Astrocyte (in vitro differentiated cells and primary cell): Measurements from ENCODE around the gene GBF1. TPM values are rescaled to one million over a fixed set of nuclear protein-coding genes. Genes with fewer than 3 reads are reported as not detected.
"Not testable (repeated sequence)": the region's sequence is repeated elsewhere in the genome, so short reads cannot be mapped to it uniquely, and the experiment has no call there.

Experiments used
- DNase-seq: peaks from one replicate; pipeline ENCODE4 v3.0.0-alpha.2; 2010; ENCODE audit warnings: low read depth
- FAIRE-seq: peaks from 2 replicates; lab custom pipeline; 2011; peaks lifted over from hg19 to GRCh38; lab: Jason Lieb, UNC
- H2AFZ ChIP-seq: 2 replicates; pipeline ENCODE4 v1.6.0; 2012; ENCODE audit warnings: low read depth, low read length, inconsistent platforms
- H3K27ac ChIP-seq: 2 replicates; pipeline ENCODE4 v1.5.1; 2011; ENCODE audit warnings: low read depth, low read length, inconsistent platforms
- H3K27me3 ChIP-seq: 2 replicates; pipeline ENCODE4 v1.6.0; 2011; ENCODE audit warnings: low read length, inconsistent platforms; ENCODE audit not compliant: insufficient read depth
- H3K36me3 ChIP-seq: 2 replicates; pipeline ENCODE4 v1.5.1; 2011; ENCODE audit warnings: low read length, inconsistent platforms; ENCODE audit not compliant: insufficient read depth
- H3K4me1 ChIP-seq: 2 replicates; pipeline ENCODE4 v1.5.1; 2011; ENCODE audit warnings: low read length, inconsistent platforms; ENCODE audit not compliant: insufficient read depth
- H3K4me2 ChIP-seq: 2 replicates; pipeline ENCODE4 v1.6.0; 2012; ENCODE audit warnings: low read length, inconsistent platforms
- H3K4me3 ChIP-seq: 2 replicates; pipeline ENCODE4 v1.5.1; 2011; ENCODE audit warnings: low read depth, mild to moderate bottlenecking, low read length, inconsistent platforms; ENCODE audit not compliant: insufficient read depth
- H3K79me2 ChIP-seq: 2 replicates; pipeline ENCODE4 v1.6.0; 2012; ENCODE audit warnings: mild to moderate bottlenecking, low read length, inconsistent platforms; ENCODE audit not compliant: insufficient read depth
- H3K9ac ChIP-seq: 2 replicates; pipeline ENCODE4 v1.6.0; 2012; ENCODE audit warnings: mild to moderate bottlenecking, low read length, inconsistent platforms
- H3K9me3 ChIP-seq: 2 replicates; pipeline ENCODE4 v1.5.1; 2012; ENCODE audit warnings: low read depth, mild to moderate bottlenecking, low read length, inconsistent platforms; ENCODE audit not compliant: insufficient read depth
- H4K20me1 ChIP-seq: 2 replicates; pipeline ENCODE4 v1.6.0; 2012; ENCODE audit warnings: low read length, inconsistent platforms; ENCODE audit not compliant: insufficient read depth
- H3K27ac Mint-ChIP-seq: one replicate; pipeline ENCODE4 v1.8.0; 2021; ENCODE audit warnings: mild to moderate bottlenecking, mixed read lengths; ENCODE audit not compliant: unreplicated experiment
- H3K27me3 Mint-ChIP-seq: one replicate; pipeline ENCODE4 v1.8.0; 2021; ENCODE audit warnings: low read depth, mixed read lengths; ENCODE audit not compliant: unreplicated experiment
- H3K36me3 Mint-ChIP-seq: one replicate; pipeline ENCODE4 v1.8.0; 2021; ENCODE audit warnings: low read depth, mixed read lengths; ENCODE audit not compliant: unreplicated experiment
- H3K4me1 Mint-ChIP-seq: one replicate; pipeline ENCODE4 v1.8.0; 2021; ENCODE audit warnings: low read depth, mixed read lengths; ENCODE audit not compliant: unreplicated experiment
- H3K4me3 Mint-ChIP-seq: one replicate; pipeline ENCODE4 v1.8.0; 2021; ENCODE audit warnings: mild to moderate bottlenecking, moderate library complexity, mixed read lengths; ENCODE audit not compliant: unreplicated experiment
- H3K9me3 Mint-ChIP-seq: one replicate; pipeline ENCODE4 v1.8.0; 2021; ENCODE audit warnings: mild to moderate bottlenecking, mixed read lengths; ENCODE audit not compliant: unreplicated experiment
- CTCF ChIP-seq: IDR thresholded peaks from 2 replicates; pipeline ENCODE4 v1.5.1; 2011; ENCODE audit warnings: low read depth, mild to moderate bottlenecking, inconsistent platforms, low read length, moderate library complexity; ENCODE audit not compliant: insufficient read depth
- EZH2 ChIP-seq: IDR thresholded peaks from 2 replicates; pipeline ENCODE4 v1.6.1; 2012; ENCODE audit warnings: mild to moderate bottlenecking, low read length, inconsistent platforms; ENCODE audit not compliant: insufficient read depth
- total RNA-seq: library from RNA; stranded (reverse); gene quantifications from 2 replicates; pipeline ENCODE4 v1.2.1, GENCODE V29; 2021

GBF1 gene
- total RNA-seq, 1 donor from 2014 or later: 72.8 TPM

- peaks cover 44% of the 10 kb centered on the region for H4K20me1 ChIP-seq
- H3K36me3 Mint-ChIP-seq: peaks cover 4% of the 10 kb centered on the region
- FAIRE-seq: no peak
These were observed 53.6 kb downstream of the GBF1 start for GRCh38 chr10:102298899-102299298.

GRCh38 chr10:102299873-102300272, 54.5 kb downstream of the GBF1 start:
- H3K27ac Mint-ChIP-seq: peak overlapping the region; percentile 88
- H3K4me1 ChIP-seq: peaks cover 21% of the 10 kb centered on the region
- FAIRE-seq: peak; percentile 92
- H3K79me2 ChIP-seq: peaks cover 68% of the 10 kb centered on the region
- H2AFZ ChIP-seq: no peak overlapping the region
- H3K4me2 ChIP-seq: peak overlapping the region; percentile 80
- TF ChIP-seq EZH2: no peak
- no peak for TF ChIP-seq CTCF
- H3K9ac ChIP-seq: peak overlapping the region; percentile 79
- H3K9me3 Mint-ChIP-seq: peaks cover 3% of the 10 kb centered on the region
- H3K36me3 ChIP-seq: no peaks in the 10 kb centered on the region
- H3K4me3 Mint-ChIP-seq: peak overlapping the region; percentile 43
- H3K4me3 ChIP-seq: peak overlapping the region; percentile 8
- peaks cover 43% of the 10 kb centered on the region for H4K20me1 ChIP-seq
- DNase-seq: peak; percentile 88
- H3K27me3 ChIP-seq: no peaks in the 10 kb centered on the region
- H3K4me1 Mint-ChIP-seq: peaks cover 23% of the 10 kb centered on the region
- no peaks in the 10 kb centered on the region for H3K27me3 Mint-ChIP-seq
- peak overlapping the region; percentile 91 for H3K27ac ChIP-seq
- H3K36me3 Mint-ChIP-seq: peaks cover 4% of the 10 kb centered on the region
- H3K9me3 ChIP-seq: no peaks in the 10 kb centered on the region

More at GRCh38 chr10:102298899-102299298, 53.6 kb downstream of the GBF1 start:
- Histone ChIP-seq H3K4me2 (no peak overlapping the region), H3K27ac (peak overlapping the region; percentile 91), H3K36me3 (no peaks in the 10 kb centered on the region), H3K9me3 (no peaks in the 10 kb centered on the region), H3K4me3 (no peak overlapping the region), H3K9ac (no peak overlapping the region), H3K27me3 (no peaks in the 10 kb centered on the region), H2AFZ (no peak overlapping the region), H3K79me2 (peaks cover 66% of the 10 kb centered on the region), H3K4me1 (peaks cover 21% of the 10 kb centered on the region)
- TF ChIP-seq CTCF (no peak), EZH2 (no peak)
- H3K9me3 Mint-ChIP-seq: peaks cover 3% of the 10 kb centered on the region
- H3K4me1 Mint-ChIP-seq: peaks cover 23% of the 10 kb centered on the region
- no peaks in the 10 kb centered on the region for H3K27me3 Mint-ChIP-seq
- no peak overlapping the region for H3K4me3 Mint-ChIP-seq
- no peak for DNase-seq
- H3K27ac Mint-ChIP-seq: no peak overlapping the region

GRCh38 chr10:102300278-102300843, 55.0 kb downstream of the GBF1 start:
- no peaks in the 10 kb centered on the region for H3K27me3 Mint-ChIP-seq
- FAIRE-seq (peak; percentile 87), DNase-seq (peak; percentile 96)
- peak overlapping the region; percentile 8 for H3K4me3 ChIP-seq
- peaks cover 44% of the 10 kb centered on the region for H4K20me1 ChIP-seq
- peak overlapping the region; percentile 80 for H3K4me2 ChIP-seq
- peak overlapping the region; percentile 45 for H3K4me3 Mint-ChIP-seq
- H3K27ac ChIP-seq: peak overlapping the region; percentile 91
- peaks cover 21% of the 10 kb centered on the region for H3K4me1 ChIP-seq
- H3K9ac ChIP-seq: peak overlapping the region; percentile 79
- peaks cover 68% of the 10 kb centered on the region for H3K79me2 ChIP-seq
- no peaks in the 10 kb centered on the region for H3K36me3 ChIP-seq
- no peaks in the 10 kb centered on the region for H3K27me3 ChIP-seq
- H3K27ac Mint-ChIP-seq: peak overlapping the region; percentile 88
- H3K36me3 Mint-ChIP-seq: peaks cover 4% of the 10 kb centered on the region
- H2AFZ ChIP-seq: no peak overlapping the region
- no peak for TF ChIP-seq EZH2
- TF ChIP-seq CTCF: no peak
- H3K9me3 Mint-ChIP-seq: peaks cover 3% of the 10 kb centered on the region
- H3K9me3 ChIP-seq: no peaks in the 10 kb centered on the region
- H3K4me1 Mint-ChIP-seq: peaks cover 23% of the 10 kb centered on the region

- peaks cover 48% of the 10 kb centered on the region for H4K20me1 ChIP-seq
- H3K4me3 Mint-ChIP-seq, FAIRE-seq, H3K9me3 Mint-ChIP-seq, H2AFZ ChIP-seq, DNase-seq, H3K27me3 Mint-ChIP-seq, H3K36me3 Mint-ChIP-seq, H3K36me3 ChIP-seq, H3K27me3 ChIP-seq, H3K9me3 ChIP-seq: not testable (repeated sequence)
- peaks cover 21% of the 10 kb centered on the region for H3K4me1 ChIP-seq
- peak overlapping the region; percentile 79 for H3K9ac ChIP-seq
- H3K79me2 ChIP-seq: peaks cover 68% of the 10 kb centered on the region
- peak overlapping the region; percentile 91 for H3K27ac ChIP-seq
- H3K27ac Mint-ChIP-seq: peak overlapping the region; percentile 88
- peak overlapping the region; percentile 80 for H3K4me2 ChIP-seq
- H3K4me3 ChIP-seq: peak overlapping the region; percentile 8
- peaks cover 23% of the 10 kb centered on the region for H3K4me1 Mint-ChIP-seq
These were observed 55.6 kb downstream of the GBF1 start for GRCh38 chr10:102300912-102301311.
